Transverse colon (tissue), 4 donors: Measurements from ENCODE around the gene NRXN2. TPM values are rescaled to one million over a fixed set of nuclear protein-coding genes. Genes with fewer than 3 reads are reported as not detected.

Source experiments
- DNase-seq: peaks from one replicate; pipeline ENCODE4 v3.0.0-alpha.2; 2019
- H3K27ac ChIP-seq, 4 donors: fragments of 200-600 bp; sonication (generic); 2 replicates each; pipeline ENCODE4 v1.5.1; 2016 to 2018; ENCODE audit warnings: inconsistent platforms in 4 of 4
- H3K27me3 ChIP-seq: fragments of 200-600 bp; sonication (generic); 2 replicates; pipeline ENCODE4 v1.5.1; 2017; ENCODE audit warnings: inconsistent platforms
- H3K36me3 ChIP-seq, 4 donors: fragments of 200-600 bp; sonication (generic); 2 replicates each; pipeline ENCODE4 v1.5.1; 2017 to 2019; ENCODE audit warnings: inconsistent platforms in 4 of 4
- H3K4me1 ChIP-seq, 4 donors: fragments of 200-600 bp; sonication (generic); 2 replicates each; pipeline ENCODE4 v1.5.1; 2017 to 2020; ENCODE audit warnings: inconsistent platforms in 4 of 4
- H3K4me3 ChIP-seq, 4 donors: fragments of 200-600 bp; sonication (generic); 1 replicate in 1 of 4; 2 replicates in 3 of 4; pipeline versions ENCODE4 v1.5.1 to v1.6.1; 2017 to 2019; ENCODE audit warnings: inconsistent platforms in 4 of 4
- H3K9me3 ChIP-seq, 2 donors: fragments of 200-600 bp; sonication (generic); 2 replicates each; pipeline ENCODE4 v1.5.1; 2017 to 2019; ENCODE audit warnings: inconsistent platforms in 2 of 2
- EP300 ChIP-seq: sonication (generic); formaldehyde crosslinking; IDR thresholded peaks from one replicate; pipeline ENCODE4 v1.6.1; 2017; ENCODE audit warnings: antibody characterized with exemption, low read depth
- POLR2A ChIP-seq: fragments of 450-650 bp; IDR thresholded peaks from one replicate; pipeline ENCODE4 v1.6.1; 2016; ENCODE audit warnings: antibody characterized with exemption, mild to moderate bottlenecking, moderate library complexity
- POLR2AphosphoS5 ChIP-seq, 3 donors: sonication (generic); formaldehyde crosslinking; IDR thresholded peaks; one replicate each; pipeline ENCODE4 v1.6.1; 2016; ENCODE audit warnings: antibody characterized with exemption in 3 of 3
- WGBS, 2 donors: methylation state at CpG; one replicate each; pipeline ENCODE4 v1.1.5; 2018; ENCODE audit warnings: low coverage in 1 of 2; 5-methylcytosine and 5-hydroxymethylcytosine counted together
- in situ Hi-C, 4 donors: fragments of 200-750 bp; cut with MboI; loops; one replicate each; pipeline versions ENCODE4 v1.15.0 to v1.15.1; 2017; ENCODE audit warnings: low sequenced_read_pairs in 3 of 4, low pct_ligation_motif_present in 1 of 4, low pct_unique_long_range_greater_than_20kb in 1 of 4
- intact Hi-C: fragments of 100-400 bp; cut with DNase I; formaldehyde crosslinking; loops from one replicate; pipeline ENCODE4 v1.15.1; 2023; ENCODE audit warnings: low total_unique reads
- total RNA-seq, 4 donors: library from RNA; depleted of rRNA; stranded (reverse); fragments of >200 nt; gene quantifications; one replicate each; pipeline ENCODE4 v1.1.0, GENCODE V29; 2016
- TF ChIP-seq, protein P1 (sequence below), 5 experiments: fragments of 200-600 bp in 3 of 5; fragments of 450-650 bp in 2 of 5; sonication (generic) in 3 of 5; IDR thresholded peaks; 1 replicate in 2 of 5; 2 replicates in 3 of 5; pipeline ENCODE4 v1.5.1; 2016 to 2017; ENCODE audit warnings: antibody characterized with exemption in 5 of 5, inconsistent platforms in 3 of 5, mild to moderate bottlenecking in 2 of 5, moderate library complexity in 1 of 5

Gene NRXN2
- total RNA-seq, 4 donors from 2014 or later, result 2.9 to 7.4 (median 6.8) TPM

DNA sequence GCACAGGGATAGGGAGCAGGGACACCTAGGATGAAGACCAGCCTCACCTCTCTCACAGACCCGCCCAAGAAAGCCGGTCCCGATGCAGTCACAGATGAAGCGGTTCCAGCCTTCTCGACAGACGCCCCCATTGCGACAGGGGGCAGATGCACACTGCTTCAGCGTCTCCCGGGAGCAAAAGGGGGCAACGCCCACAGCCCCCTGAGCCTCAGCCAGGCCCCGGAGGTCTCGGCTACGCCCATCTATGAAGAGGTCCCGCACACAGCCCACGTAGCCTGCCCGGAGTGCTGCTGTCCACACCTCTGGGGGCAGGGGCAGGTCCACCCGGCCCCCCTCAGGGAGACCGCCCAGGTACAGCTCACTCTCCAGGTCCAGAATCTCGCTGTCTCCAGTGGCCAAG, 62.3 kb downstream of the NRXN2 start:
- Histone ChIP-seq H3K4me3 (no peak overlapping the region), H3K27me3 (no peaks in the 10 kb centered on the region), H3K4me1 (no peaks in the 10 kb centered on the region), H3K27ac (no peak overlapping the region), H3K9me3 (no peaks in the 10 kb centered on the region), H3K36me3 (no peaks in the 10 kb centered on the region)
- no peak for DNase-seq
- TF ChIP-seq, protein P1, sequence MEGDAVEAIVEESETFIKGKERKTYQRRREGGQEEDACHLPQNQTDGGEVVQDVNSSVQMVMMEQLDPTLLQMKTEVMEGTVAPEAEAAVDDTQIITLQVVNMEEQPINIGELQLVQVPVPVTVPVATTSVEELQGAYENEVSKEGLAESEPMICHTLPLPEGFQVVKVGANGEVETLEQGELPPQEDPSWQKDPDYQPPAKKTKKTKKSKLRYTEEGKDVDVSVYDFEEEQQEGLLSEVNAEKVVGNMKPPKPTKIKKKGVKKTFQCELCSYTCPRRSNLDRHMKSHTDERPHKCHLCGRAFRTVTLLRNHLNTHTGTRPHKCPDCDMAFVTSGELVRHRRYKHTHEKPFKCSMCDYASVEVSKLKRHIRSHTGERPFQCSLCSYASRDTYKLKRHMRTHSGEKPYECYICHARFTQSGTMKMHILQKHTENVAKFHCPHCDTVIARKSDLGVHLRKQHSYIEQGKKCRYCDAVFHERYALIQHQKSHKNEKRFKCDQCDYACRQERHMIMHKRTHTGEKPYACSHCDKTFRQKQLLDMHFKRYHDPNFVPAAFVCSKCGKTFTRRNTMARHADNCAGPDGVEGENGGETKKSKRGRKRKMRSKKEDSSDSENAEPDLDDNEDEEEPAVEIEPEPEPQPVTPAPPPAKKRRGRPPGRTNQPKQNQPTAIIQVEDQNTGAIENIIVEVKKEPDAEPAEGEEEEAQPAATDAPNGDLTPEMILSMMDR (IDR thresholded peaks at IDR 0.05), result no peak
- no peak for TF ChIP-seq EP300
- TF ChIP-seq POLR2A, result no peak
- no peak for TF ChIP-seq POLR2AphosphoS5 (IDR thresholded peaks at IDR 0.05)
- intact Hi-C loops, result no loop called here
- WGBS, 2 donors, result 82% methylated on average over 14 of the region's 19 CpGs; no CpG with 5 or more reads in 1 of the 2 donors
- in situ Hi-C loops, result no loop called here

DNA sequence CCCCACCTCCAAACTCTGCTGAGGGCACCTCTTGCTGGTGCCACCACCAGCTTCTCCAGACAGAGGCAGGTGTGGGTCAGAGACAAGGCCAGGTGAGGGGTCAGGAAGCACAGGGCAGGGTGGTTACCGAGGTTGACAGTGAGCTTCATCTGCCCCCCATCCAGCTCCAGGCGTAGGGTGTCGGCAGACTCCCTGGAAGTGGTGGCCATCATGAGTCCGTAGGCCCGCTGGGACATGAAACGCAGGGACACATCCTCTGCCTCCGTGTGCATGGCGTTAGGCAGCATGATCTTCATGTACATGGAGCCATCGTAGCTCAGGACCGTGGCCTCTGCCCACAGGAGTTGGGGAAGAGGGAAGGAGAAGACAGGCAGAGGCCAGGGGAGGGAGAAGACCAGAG, 62.8 kb downstream of the NRXN2 start:
- Histone ChIP-seq H3K27me3 (no peaks in the 10 kb centered on the region), H3K27ac (no peak overlapping the region), H3K4me1 (no peaks in the 10 kb centered on the region), H3K9me3 (no peaks in the 10 kb centered on the region), H3K4me3 (no peak overlapping the region), H3K36me3 (no peaks in the 10 kb centered on the region)
- in situ Hi-C loops (no loop called here), intact Hi-C loops (no loop called here)
- TF ChIP-seq EP300 (no peak), POLR2AphosphoS5 (IDR thresholded peaks at IDR 0.05) (no peak), POLR2A (no peak)
- TF ChIP-seq, protein P1 (IDR thresholded peaks at IDR 0.05), result no peak
- no peak for DNase-seq
- WGBS, 2 donors, result 90% methylated on average over 10 of the region's 10 CpGs; no CpG with 5 or more reads in 1 of the 2 donors

DNA sequence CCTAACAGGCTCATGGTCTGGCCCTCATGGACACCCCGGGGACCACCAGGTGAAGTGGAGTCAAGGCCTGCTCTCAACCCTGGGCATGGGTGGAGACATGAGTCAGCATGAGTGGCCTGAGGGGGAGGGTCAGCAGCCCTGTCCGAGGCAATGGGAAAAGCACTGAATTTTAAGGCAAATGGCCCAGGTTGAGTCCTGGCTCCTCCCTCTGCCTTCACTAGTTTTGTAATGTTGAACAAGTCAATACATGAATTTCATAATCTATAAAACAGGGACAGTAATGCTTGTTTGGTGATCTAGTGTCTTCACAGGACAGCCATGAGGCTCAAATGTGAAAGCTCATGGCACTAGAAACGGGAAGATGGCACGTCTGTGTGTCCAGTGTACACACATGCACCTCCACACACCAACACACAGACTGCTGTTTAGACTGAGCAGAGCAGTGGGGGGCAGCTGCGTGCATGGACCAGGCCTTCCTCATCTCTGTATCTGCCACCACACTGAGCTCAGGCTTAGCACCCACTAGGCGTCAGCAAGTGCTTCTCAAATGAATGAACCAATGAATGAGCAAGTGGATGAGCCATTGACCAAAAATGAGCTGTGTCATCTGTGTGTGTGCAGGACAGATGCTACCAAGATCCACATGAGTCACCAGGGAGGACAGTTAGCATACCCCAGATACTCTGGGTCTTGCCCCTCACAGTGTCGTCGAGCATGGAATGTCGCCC, 63.4 kb downstream of the NRXN2 start:
- WGBS, 2 donors, result 70 to 88% methylated on average over 3 to 9 of the region's 9 CpGs
- no peaks in the 10 kb centered on the region for H3K27me3 ChIP-seq
- no peaks in the 10 kb centered on the region for H3K9me3 ChIP-seq
- H3K36me3 ChIP-seq, result no peaks in the 10 kb centered on the region
- DNase-seq, result no peak
- TF ChIP-seq, protein P1 (IDR thresholded peaks at IDR 0.05), result no peak
- TF ChIP-seq EP300, result no peak
- no peak for TF ChIP-seq POLR2AphosphoS5 (IDR thresholded peaks at IDR 0.05)
- no peak for TF ChIP-seq POLR2A
- in situ Hi-C loops (loop anchor here in 1 of 4 donors (10.0 kb wide), 1 partner anchor 115 kb away; no protein-coding TSS in a partner anchor), intact Hi-C loops (no loop called here)
- no peak overlapping the region for H3K4me3 ChIP-seq
- H3K4me1 ChIP-seq, result no peaks in the 10 kb centered on the region
- H3K27ac ChIP-seq, result no peak overlapping the region

DNA sequence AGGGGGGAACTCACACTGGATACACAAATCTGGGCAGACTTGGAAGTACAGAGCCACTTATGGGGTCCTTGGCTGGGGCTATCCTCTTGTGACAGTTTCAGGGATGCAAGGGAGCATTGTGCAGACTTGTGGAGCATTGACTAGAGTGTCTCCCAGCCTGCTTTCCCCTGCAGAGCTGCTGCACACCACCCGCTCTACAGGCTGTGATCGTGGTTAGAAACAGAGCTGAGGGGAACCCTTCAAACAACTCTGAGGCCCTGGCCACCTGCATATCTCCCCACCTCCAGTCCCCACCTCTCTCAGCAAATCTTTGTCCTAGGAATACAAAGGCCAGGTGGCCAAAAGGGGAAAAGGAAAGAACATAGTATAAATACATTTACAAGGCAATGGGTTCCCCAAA, 64.7 kb downstream of the NRXN2 start:
- H3K27ac ChIP-seq, result no peak overlapping the region
- WGBS, 2 donors, result 66% methylated on average over 2 of the region's 2 CpGs; no CpG with 5 or more reads in 1 of the 2 donors
- no peaks in the 10 kb centered on the region for H3K9me3 ChIP-seq
- H3K4me1 ChIP-seq, result no peaks in the 10 kb centered on the region
- intact Hi-C loops, result no loop called here
- no peak overlapping the region for H3K4me3 ChIP-seq
- DNase-seq, result no peak
- no peaks in the 10 kb centered on the region for H3K27me3 ChIP-seq
- in situ Hi-C loops, result loop anchor here in 1 of 4 donors (10.0 kb wide), 1 partner anchor 113 kb away; no protein-coding TSS in a partner anchor
- no peak for TF ChIP-seq POLR2A
- no peaks in the 10 kb centered on the region for H3K36me3 ChIP-seq
